GM23248 (cell line): ENCODE measurements around the gene WNT7B. TPM values are rescaled to one million over a fixed set of nuclear protein-coding genes. Genes with fewer than 3 reads are reported as not detected.
"Not testable (repeated sequence)": the region's sequence is repeated elsewhere in the genome, so short reads cannot be mapped to it uniquely, and the experiment has no call there.

ENCODE experiments used
- DNase-seq: peaks from one replicate; pipeline ENCODE4 v3.0.0-alpha.2; 2015
- H2AFZ ChIP-seq: fragments of 200-600 bp; sonication (generic); 2 replicates; pipeline ENCODE4 v1.6.1; 2016; ENCODE audit warnings: antibody characterized with exemption
- H3F3A ChIP-seq: fragments of 200-600 bp; sonication (generic); 2 replicates; pipeline ENCODE4 v1.6.1; 2016; ENCODE audit warnings: mild to moderate bottlenecking, antibody characterized with exemption, mixed run types; ENCODE audit not compliant: insufficient read depth
- H3K27ac ChIP-seq: fragments of 200-600 bp; sonication (generic); 2 replicates; pipeline ENCODE4 v1.5.1; 2016; ENCODE audit warnings: mild to moderate bottlenecking
- H3K27me3 ChIP-seq: fragments of 200-600 bp; sonication (generic); replicated peaks from 2 replicates; pipeline ENCODE4 v1.6.1; 2016; ENCODE audit warnings: mild to moderate bottlenecking; ENCODE audit not compliant: insufficient read depth
- H3K36me3 ChIP-seq: fragments of 200-600 bp; sonication (generic); 2 replicates; pipeline ENCODE4 v1.6.1; 2016; ENCODE audit warnings: low read depth, mild to moderate bottlenecking
- H3K4me1 ChIP-seq: fragments of 200-600 bp; sonication (generic); 2 replicates; pipeline ENCODE4 v1.6.1; 2016; ENCODE audit warnings: mild to moderate bottlenecking; ENCODE audit not compliant: insufficient read depth
- H3K4me2 ChIP-seq: fragments of 200-600 bp; sonication (generic); one replicate; pipeline ENCODE4 v1.6.1; 2016; ENCODE audit warnings: mild to moderate bottlenecking; ENCODE audit not compliant: unreplicated experiment
- H3K4me3 ChIP-seq: fragments of 200-600 bp; sonication (generic); 2 replicates; pipeline ENCODE4 v1.5.1; 2016; ENCODE audit warnings: mild to moderate bottlenecking
- H3K79me2 ChIP-seq: fragments of 200-600 bp; sonication (generic); 2 replicates; pipeline ENCODE4 v1.6.1; 2016; ENCODE audit warnings: mild to moderate bottlenecking; ENCODE audit not compliant: insufficient read depth
- H3K9ac ChIP-seq: fragments of 200-600 bp; sonication (generic); 2 replicates; pipeline ENCODE4 v1.6.1; 2016; ENCODE audit warnings: mild to moderate bottlenecking
- H3K9me2 ChIP-seq: fragments of 200-600 bp; sonication (generic); 2 replicates; pipeline ENCODE4 v1.6.1; 2016; ENCODE audit warnings: mixed run types, mild to moderate bottlenecking, moderate library complexity; ENCODE audit not compliant: insufficient read depth
- H3K9me3 ChIP-seq: fragments of 200-600 bp; sonication (generic); one replicate; pipeline ENCODE4 v1.6.1; 2017; ENCODE audit warnings: low read depth
- H4K20me1 ChIP-seq: fragments of 200-600 bp; sonication (generic); 2 replicates; pipeline ENCODE4 v1.6.0; 2016; ENCODE audit not compliant: insufficient read depth
- EZH2 ChIP-seq: fragments of 200-600 bp; sonication (generic); IDR thresholded peaks from 2 replicates; pipeline ENCODE4 v1.6.1; 2018; ENCODE audit warnings: antibody characterized with exemption, mild to moderate bottlenecking; ENCODE audit not compliant: insufficient read depth, poor library complexity, severe bottlenecking
- EZH2phosphoT487 ChIP-seq: fragments of 200-600 bp; sonication (generic); IDR thresholded peaks from 2 replicates; pipeline ENCODE4 v1.6.1; 2018; ENCODE audit warnings: antibody characterized with exemption, moderate library complexity, mild to moderate bottlenecking, low read depth; ENCODE audit not compliant: insufficient read depth
- WGBS, 2 experiments: methylation state at CpG; one replicate each; pipeline ENCODE4 v1.1.6; 2015 to 2017; ENCODE audit warnings: low lambda C conversion rate in 2 of 2, low coverage in 1 of 2; ENCODE audit errors: missing lambda C conversion rate in 2 of 2; 5-methylcytosine and 5-hydroxymethylcytosine counted together
- in situ Hi-C: fragments of 300-500 bp; cut with MboI; formaldehyde crosslinking; loops from 2 replicates; pipeline ENCODE4 v1.15.0; 2020
- polyA plus RNA-seq: library from polyadenylated mRNA; unstranded; fragments of >200 nt; fragmentation: Nextera tagmentation; extraction: Ambion mirVana; gene quantifications from 2 replicates; pipeline ENCODE4 v1.2.1, GENCODE V29; 2016
- total RNA-seq: library from RNA; depleted of rRNA; stranded (reverse); fragments of >200 nt; shearing (Covaris generic); gene quantifications from 2 replicates; pipeline ENCODE4 v1.2.3, GENCODE V29; 2014

Gene WNT7B
- total and polyA plus RNA-seq, 2 experiments from 2014 or later: not detected

DNA sequence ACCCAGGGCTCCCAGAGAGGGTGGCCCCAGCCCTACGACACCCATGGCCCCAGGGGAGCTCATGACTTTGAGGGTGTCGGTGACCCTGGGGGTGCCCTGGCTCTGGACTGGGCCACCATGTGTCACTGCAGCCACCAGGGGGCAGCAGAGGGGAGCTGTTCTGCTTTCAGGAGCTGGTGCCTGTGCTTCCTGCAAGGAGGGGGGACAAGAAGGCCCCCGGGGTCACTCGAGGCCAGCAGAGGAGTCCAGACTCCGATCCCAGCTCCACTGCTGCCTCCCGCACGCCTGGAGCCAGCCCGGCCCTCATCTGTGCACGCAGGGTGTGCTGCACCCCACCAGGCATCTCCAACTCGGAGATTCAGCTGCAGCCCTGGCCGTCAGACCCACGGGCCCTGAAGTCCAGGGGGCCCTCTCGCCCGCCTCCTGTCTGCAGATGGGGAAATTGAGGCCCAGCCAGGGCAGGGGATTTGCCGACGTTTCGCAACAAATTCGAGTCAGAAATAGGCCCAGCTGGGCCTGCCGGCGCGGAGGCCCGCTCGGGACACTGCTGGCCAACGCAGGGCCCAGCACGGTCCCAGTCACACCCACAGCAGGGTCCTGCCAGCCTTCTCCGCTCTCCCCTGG is 29.5 kb upstream of the WNT7B start:
- WGBS, 2 experiments: 3 to 4% methylated on average over 23 to 26 of the region's 26 CpGs
- Histone ChIP-seq H3K27me3 (no peaks in the 10 kb centered on the region), H4K20me1 (no peaks in the 10 kb centered on the region), H3K9me3 (no peaks in the 10 kb centered on the region), H3K27ac (peak overlapping the region; percentile 97), H2AFZ (no peak overlapping the region), H3K4me2 (peak overlapping the region; percentile 83), H3K79me2 (peaks cover 37% of the 10 kb centered on the region), H3K9me2 (no peaks in the 10 kb centered on the region), H3K4me3 (peak overlapping the region; percentile 58), H3K4me1 (peaks cover 49% of the 10 kb centered on the region), H3K9ac (peak overlapping the region; percentile 88), H3F3A (peaks cover 10% of the 10 kb centered on the region), H3K36me3 (no peaks in the 10 kb centered on the region)
- DNase-seq: peak; percentile 95
- in situ Hi-C loops: loop anchor here (10.0 kb wide), 1 partner anchor 78 kb away; no protein-coding TSS in a partner anchor
- TF ChIP-seq EZH2phosphoT487: no peak
- no peak for TF ChIP-seq EZH2

DNA sequence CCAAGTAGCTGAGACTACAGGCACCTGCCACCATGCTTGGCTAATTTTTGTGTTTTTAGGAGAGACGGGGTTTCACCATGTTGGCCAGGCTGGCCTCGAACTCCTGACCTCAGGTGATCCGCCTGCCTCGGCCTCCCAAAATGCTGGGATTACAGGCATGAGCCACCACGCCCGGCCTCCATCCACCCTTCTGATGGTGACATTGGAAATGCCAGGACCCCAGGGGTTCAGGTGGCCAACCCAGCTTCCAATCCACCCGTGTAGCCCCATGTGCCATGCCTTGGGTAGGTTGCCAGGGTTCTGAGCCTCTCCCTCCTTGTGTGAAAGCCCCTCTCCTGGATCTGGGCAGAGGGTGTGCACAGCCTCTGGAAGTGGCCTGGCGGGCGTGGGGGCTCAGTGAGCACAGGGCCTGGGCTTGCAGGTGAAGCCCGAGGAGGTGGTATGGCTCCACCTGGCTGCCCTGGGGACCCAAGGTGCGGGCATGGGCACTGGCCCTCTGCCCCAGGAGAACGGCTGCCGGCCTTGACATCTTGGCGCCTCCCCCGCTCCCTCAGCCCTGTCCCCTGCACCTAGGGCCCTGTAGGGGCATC is 28.2 kb upstream of the WNT7B start:
- H3K79me2 ChIP-seq: peaks cover 37% of the 10 kb centered on the region
- H4K20me1 ChIP-seq, H3K9ac ChIP-seq, DNase-seq, H3K9me2 ChIP-seq, H3K27ac ChIP-seq, H3K36me3 ChIP-seq, H3K4me2 ChIP-seq, H3K9me3 ChIP-seq, H2AFZ ChIP-seq, H3K4me3 ChIP-seq, H3K27me3 ChIP-seq: not testable (repeated sequence)
- H3F3A ChIP-seq: peaks cover 10% of the 10 kb centered on the region
- WGBS, 2 experiments: 94 to 95% methylated on average over 14 to 15 of the region's 15 CpGs
- H3K4me1 ChIP-seq: peaks cover 44% of the 10 kb centered on the region
- in situ Hi-C loops: loop anchor here (10.0 kb wide), 1 partner anchor 80 kb away; no protein-coding TSS in a partner anchor

DNA sequence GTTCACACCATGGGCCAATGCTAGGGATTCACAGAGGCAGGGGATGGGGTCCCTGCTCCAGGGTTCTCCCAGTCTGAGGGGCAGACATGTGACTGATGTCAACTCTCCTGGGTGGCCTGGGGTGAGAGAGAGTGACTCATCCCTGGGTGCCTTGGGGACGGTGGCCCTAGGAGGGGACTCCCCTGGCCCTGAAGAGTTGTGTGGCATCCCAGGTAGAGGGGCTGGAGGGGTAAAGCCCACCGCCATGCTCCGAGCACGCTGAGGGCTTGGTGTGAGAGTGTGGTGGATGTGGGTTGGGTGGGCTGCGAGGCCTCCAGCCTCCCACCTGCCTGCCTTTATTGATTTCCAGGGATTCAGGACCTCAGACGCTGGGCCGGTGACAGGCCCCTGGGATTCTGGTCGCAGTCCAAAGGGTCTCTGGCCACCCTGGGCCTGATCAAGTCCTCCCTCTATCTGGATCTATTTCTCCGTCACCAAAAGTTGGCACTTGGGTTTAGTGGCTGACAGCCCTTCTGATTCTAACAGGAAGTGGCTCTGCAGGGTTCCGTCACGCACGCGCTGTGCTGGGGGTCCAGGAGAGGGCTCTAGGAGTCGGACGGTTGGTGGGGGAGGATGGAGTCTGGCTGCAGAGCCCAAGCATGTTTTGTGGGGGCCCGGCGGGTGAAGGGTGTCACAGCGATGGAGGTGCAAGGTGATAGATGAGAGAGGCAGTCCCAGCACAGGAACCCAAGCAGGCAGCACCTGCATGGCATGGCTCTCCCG is 27.3 kb upstream of the WNT7B start:
- peaks cover 7% of the 10 kb centered on the region for H3F3A ChIP-seq
- TF ChIP-seq EZH2phosphoT487 (no peak), EZH2 (no peak)
- no peaks in the 10 kb centered on the region for H3K9me2 ChIP-seq
- 94 to 95% methylated on average over 19 of the region's 19 CpGs for WGBS, 2 experiments
- H2AFZ ChIP-seq: no peak overlapping the region
- H3K9ac ChIP-seq: no peak overlapping the region
- no peaks in the 10 kb centered on the region for H4K20me1 ChIP-seq
- H3K27me3 ChIP-seq: no peaks in the 10 kb centered on the region
- no peak for DNase-seq
- no peak overlapping the region for H3K4me2 ChIP-seq
- H3K27ac ChIP-seq: no peak overlapping the region
- in situ Hi-C loops: loop anchor here (10.0 kb wide), 1 partner anchor 81 kb away; no protein-coding TSS in a partner anchor
- no peaks in the 10 kb centered on the region for H3K36me3 ChIP-seq
- peaks cover 27% of the 10 kb centered on the region for H3K79me2 ChIP-seq
- no peak overlapping the region for H3K4me3 ChIP-seq
- H3K4me1 ChIP-seq: peaks cover 42% of the 10 kb centered on the region
- no peaks in the 10 kb centered on the region for H3K9me3 ChIP-seq

DNA sequence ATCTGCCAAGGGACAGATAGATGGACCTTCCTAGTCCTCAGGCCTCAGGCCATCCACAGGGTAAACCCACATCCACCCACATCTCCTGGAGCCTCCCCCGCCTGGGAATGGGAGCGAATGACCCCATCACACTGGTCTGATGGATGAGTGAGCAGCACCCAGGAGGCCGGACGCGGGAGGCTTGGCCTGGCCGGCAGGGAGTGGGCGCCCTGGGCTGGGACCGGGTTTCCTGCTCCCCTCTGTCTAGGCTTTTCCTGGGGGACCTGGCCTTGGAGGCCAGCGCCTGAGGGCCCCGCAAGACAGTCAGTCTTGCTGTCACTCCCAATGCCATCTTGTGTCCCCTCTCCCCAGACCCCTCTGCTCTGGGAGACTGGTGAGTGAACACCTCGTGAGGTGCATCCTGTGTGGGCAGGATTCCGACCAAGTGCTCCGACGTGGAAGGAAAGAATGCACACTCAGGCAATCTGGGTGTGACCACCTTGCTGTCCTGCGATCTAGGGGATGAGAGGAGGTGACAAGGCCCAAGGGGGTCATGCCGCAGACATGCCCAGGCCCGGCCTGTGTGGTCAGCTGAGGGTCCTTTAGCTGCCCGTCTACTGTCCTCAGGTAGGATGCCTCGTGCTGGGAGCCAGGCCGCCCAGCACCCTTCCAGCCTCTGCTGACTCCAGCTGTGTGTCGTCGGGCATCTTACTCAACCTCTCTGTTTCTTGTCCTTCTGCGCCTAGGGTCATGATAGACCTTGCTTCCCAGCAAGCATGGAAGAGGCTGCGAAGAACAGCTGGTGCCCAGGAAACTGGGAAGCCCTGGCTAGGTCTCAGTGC is 26.5 kb upstream of the WNT7B start:
- WGBS, 2 experiments: 72 to 77% methylated on average over 24 of the region's 24 CpGs
- no peaks in the 10 kb centered on the region for H3K36me3 ChIP-seq
- no peaks in the 10 kb centered on the region for H3K9me2 ChIP-seq
- H3K27ac ChIP-seq: peak overlapping the region; percentile 84
- H3F3A ChIP-seq: no peaks in the 10 kb centered on the region
- in situ Hi-C loops: loop anchor here (10.0 kb wide), 1 partner anchor 81 kb away; no protein-coding TSS in a partner anchor
- H2AFZ ChIP-seq: 0 out of 2 replicates have a peak overlapping the region, but pooled peaks have one; percentile 6
- DNase-seq: peak; percentile 47
- TF ChIP-seq EZH2phosphoT487 (no peak), EZH2 (no peak)
- H3K9me3 ChIP-seq: no peaks in the 10 kb centered on the region
- H3K4me1 ChIP-seq: peaks cover 41% of the 10 kb centered on the region
- peaks cover 19% of the 10 kb centered on the region for H3K79me2 ChIP-seq
- no peak overlapping the region for H3K4me3 ChIP-seq
- peak overlapping the region; percentile 41 for H3K4me2 ChIP-seq
- no peaks in the 10 kb centered on the region for H4K20me1 ChIP-seq
- H3K27me3 ChIP-seq: no peaks in the 10 kb centered on the region
- H3K9ac ChIP-seq: peak overlapping the region; percentile 68
